Large intestine (tissue), 3 donors: ENCODE data around the gene UGGT1. TPM values are rescaled to one million over a fixed set of nuclear protein-coding genes. Genes with fewer than 3 reads are reported as not detected.
"Not testable (repeated sequence)": the region's sequence is repeated elsewhere in the genome, so short reads cannot be mapped to it uniquely, and the experiment has no call there.

Experiments used
- DNase-seq, 2 donors: peaks; one replicate each; pipeline versions ENCODE4 v3.0.0 to v3.0.0-alpha.2; 2013
- H3K27ac ChIP-seq: one replicate; pipeline ENCODE4 v1.5.1; 2013; ENCODE audit warnings: low read length
- H3K27me3 ChIP-seq: 2 replicates; pipeline ENCODE4 v1.6.1; 2013; ENCODE audit warnings: low read length; ENCODE audit not compliant: control insufficient read depth, insufficient read depth
- H3K36me3 ChIP-seq: 2 replicates; pipeline ENCODE4 v1.6.1; 2013; ENCODE audit warnings: low read length; ENCODE audit not compliant: control insufficient read depth, insufficient read depth
- H3K4me1 ChIP-seq: one replicate; pipeline ENCODE4 v1.6.1; 2013; ENCODE audit warnings: low read length; ENCODE audit not compliant: control insufficient read depth, insufficient read depth
- H3K4me3 ChIP-seq: one replicate; pipeline ENCODE4 v1.5.1; 2013; ENCODE audit warnings: low read length
- H3K9me3 ChIP-seq: one replicate; pipeline ENCODE4 v1.6.1; 2013; ENCODE audit warnings: mild to moderate bottlenecking, low read depth, low read length, moderate library complexity; ENCODE audit not compliant: control insufficient read depth
- WGBS: methylation state at CpG from one replicate; pipeline ENCODE4 v1.1.5; 2013; ENCODE audit warnings: low lambda C conversion rate; ENCODE audit not compliant: insufficient coverage; 5-methylcytosine and 5-hydroxymethylcytosine counted together
- polyA plus RNA-seq: library from polyadenylated mRNA; unstranded; fragments of 120-200 nt; gene quantifications from one replicate; pipeline ENCODE4 v1.2.1, GENCODE V29; 2013

The UGGT1 gene
- polyA plus RNA-seq, 1 donor, result 21.1 TPM

GRCh38 chr2:128208631-128209324 is 117.8 kb downstream of the UGGT1 start:
- peaks cover 17% of the 10 kb centered on the region for H3K9me3 ChIP-seq
- H3K4me1 ChIP-seq, H3K36me3 ChIP-seq, H3K27ac ChIP-seq, H3K27me3 ChIP-seq, DNase-seq, H3K4me3 ChIP-seq: not testable (repeated sequence)
- no CpG with 5 or more reads among the region's 22 CpGs for WGBS

DNA sequence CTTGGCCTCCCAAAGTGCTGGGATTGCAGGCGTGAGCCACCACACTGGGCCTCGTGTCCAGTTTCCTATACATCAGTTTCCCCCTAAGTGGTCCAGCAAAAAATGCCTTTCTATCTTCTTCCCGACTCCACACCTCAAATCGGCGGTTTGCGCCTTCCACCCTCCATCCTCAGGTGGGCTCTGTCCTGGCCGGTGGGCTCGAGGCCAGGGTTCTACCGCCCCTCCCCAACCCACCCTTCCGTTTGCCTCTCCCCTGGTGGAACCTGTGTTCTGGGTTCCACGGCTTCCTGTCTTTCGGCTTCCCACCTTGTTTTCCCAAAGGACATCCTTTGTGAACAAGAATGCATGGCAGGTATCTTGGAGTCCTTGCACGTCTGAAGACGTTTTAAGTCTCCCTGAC is 123.3 kb downstream of the UGGT1 start:
- WGBS, result 97% methylated on average over 5 of the region's 14 CpGs
- Histone ChIP-seq H3K9me3 (peaks cover 2% of the 10 kb centered on the region), H3K36me3 (no peaks in the 10 kb centered on the region), H3K4me1 (no peaks in the 10 kb centered on the region), H3K4me3 (no peak overlapping the region), H3K27me3 (no peaks in the 10 kb centered on the region), H3K27ac (no peak overlapping the region)
- DNase-seq, result no peak

DNA sequence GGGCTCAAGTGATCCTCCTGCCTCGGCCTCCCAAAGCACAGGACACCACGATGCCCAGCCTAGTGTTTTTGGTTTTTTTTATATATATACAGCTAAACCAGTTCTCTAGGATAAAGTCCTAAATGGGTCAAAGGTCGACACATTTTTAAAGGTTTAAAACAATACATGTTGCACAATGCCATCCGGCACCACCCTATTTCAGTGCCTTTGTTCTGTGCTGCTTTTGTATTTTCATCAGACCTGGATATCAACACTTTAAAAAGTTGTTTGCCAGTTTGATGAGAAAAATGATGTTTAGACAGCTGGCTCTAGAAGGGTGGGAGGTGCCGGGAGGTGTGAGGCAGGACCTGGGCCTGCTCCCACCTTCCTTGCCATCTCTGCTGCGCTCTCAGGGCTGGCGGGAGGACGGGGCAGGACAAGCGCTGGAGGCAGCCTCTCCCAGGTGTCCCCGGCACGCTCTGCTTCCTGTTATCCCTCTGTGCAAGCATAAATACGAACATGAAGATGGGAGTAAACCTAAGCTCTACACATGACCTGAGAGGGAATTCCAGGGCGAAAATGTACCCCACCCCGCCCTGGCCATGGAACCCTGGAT is 124.0 kb downstream of the UGGT1 start:
- H3K27ac ChIP-seq, result no peak overlapping the region
- no peaks in the 10 kb centered on the region for H3K4me1 ChIP-seq
- DNase-seq, result no peak
- H3K9me3 ChIP-seq, result no peaks in the 10 kb centered on the region
- WGBS, result no CpG with 5 or more reads among the region's 14 CpGs
- H3K36me3 ChIP-seq, result no peaks in the 10 kb centered on the region
- no peaks in the 10 kb centered on the region for H3K27me3 ChIP-seq
- no peak overlapping the region for H3K4me3 ChIP-seq

- DNase-seq, result no peak
- Histone ChIP-seq H3K9me3 (no peaks in the 10 kb centered on the region), H3K27me3 (no peaks in the 10 kb centered on the region), H3K4me1 (no peaks in the 10 kb centered on the region), H3K4me3 (no peak overlapping the region), H3K27ac (no peak overlapping the region), H3K36me3 (no peaks in the 10 kb centered on the region)
- WGBS, result 100% methylated on average over 1 of the region's 10 CpGs
Observed at GRCh38 chr2:128215897-128216642, 125.1 kb downstream of the UGGT1 start.

GRCh38 chr2:128217671-128218070 is 126.7 kb downstream of the UGGT1 start:
- Histone ChIP-seq H3K27ac (no peak overlapping the region), H3K27me3 (no peaks in the 10 kb centered on the region), H3K36me3 (no peaks in the 10 kb centered on the region), H3K9me3 (no peaks in the 10 kb centered on the region), H3K4me1 (no peaks in the 10 kb centered on the region), H3K4me3 (no peak overlapping the region)
- DNase-seq, result no peak
- 100% methylated on average over 1 of the region's 4 CpGs for WGBS

DNA sequence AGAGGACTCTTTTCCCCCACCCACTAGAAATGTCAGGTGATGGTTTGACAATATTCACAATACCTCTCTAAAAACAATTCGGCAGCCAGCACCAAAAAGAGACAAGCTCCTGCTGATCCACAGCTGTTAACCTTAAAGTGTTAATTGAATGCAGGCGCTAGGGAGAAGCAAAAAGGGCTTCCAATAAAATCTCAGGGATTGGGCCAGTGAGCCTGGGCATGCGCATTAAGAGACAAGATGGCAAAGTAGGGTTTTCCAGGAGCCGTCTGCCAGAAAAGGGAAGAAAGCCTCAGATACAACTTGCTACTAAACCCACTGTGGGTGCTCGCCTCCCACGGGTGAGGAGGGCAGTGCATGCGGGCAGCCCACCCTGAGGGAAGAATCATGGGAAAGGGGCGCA is 128.9 kb downstream of the UGGT1 start:
- no peaks in the 10 kb centered on the region for H3K4me1 ChIP-seq
- no peaks in the 10 kb centered on the region for H3K27me3 ChIP-seq
- H3K27ac ChIP-seq, result no peak overlapping the region
- WGBS, result no CpG with 5 or more reads among the region's 8 CpGs
- no peaks in the 10 kb centered on the region for H3K9me3 ChIP-seq
- DNase-seq, result no peak
- H3K36me3 ChIP-seq, result no peaks in the 10 kb centered on the region
- no peak overlapping the region for H3K4me3 ChIP-seq

- H3K27me3 ChIP-seq, result no peaks in the 10 kb centered on the region
- no peaks in the 10 kb centered on the region for H3K4me1 ChIP-seq
- H3K36me3 ChIP-seq, result no peaks in the 10 kb centered on the region
- no peak for DNase-seq
- no peaks in the 10 kb centered on the region for H3K9me3 ChIP-seq
- WGBS, result no CpG with 5 or more reads among the region's 1 CpG
- H3K27ac ChIP-seq, result no peak overlapping the region
- H3K4me3 ChIP-seq, result no peak overlapping the region
Observed at GRCh38 chr2:128227862-128228261, 136.9 kb downstream of the UGGT1 start.

GRCh38 chr2:128228894-128229293 is 137.9 kb downstream of the UGGT1 start:
- peak in 1 of 2 donors; percentile 52 for DNase-seq
- no peaks in the 10 kb centered on the region for H3K9me3 ChIP-seq
- H3K27me3 ChIP-seq, result no peaks in the 10 kb centered on the region
- no peak overlapping the region for H3K4me3 ChIP-seq
- no peaks in the 10 kb centered on the region for H3K36me3 ChIP-seq
- H3K4me1 ChIP-seq, result no peaks in the 10 kb centered on the region
- no peak overlapping the region for H3K27ac ChIP-seq

GRCh38 chr2:128232965-128233789 is 142.2 kb downstream of the UGGT1 start:
- 0% methylated on average over 1 of the region's 84 CpGs for WGBS
- H3K9me3 ChIP-seq, result no peaks in the 10 kb centered on the region

DNA sequence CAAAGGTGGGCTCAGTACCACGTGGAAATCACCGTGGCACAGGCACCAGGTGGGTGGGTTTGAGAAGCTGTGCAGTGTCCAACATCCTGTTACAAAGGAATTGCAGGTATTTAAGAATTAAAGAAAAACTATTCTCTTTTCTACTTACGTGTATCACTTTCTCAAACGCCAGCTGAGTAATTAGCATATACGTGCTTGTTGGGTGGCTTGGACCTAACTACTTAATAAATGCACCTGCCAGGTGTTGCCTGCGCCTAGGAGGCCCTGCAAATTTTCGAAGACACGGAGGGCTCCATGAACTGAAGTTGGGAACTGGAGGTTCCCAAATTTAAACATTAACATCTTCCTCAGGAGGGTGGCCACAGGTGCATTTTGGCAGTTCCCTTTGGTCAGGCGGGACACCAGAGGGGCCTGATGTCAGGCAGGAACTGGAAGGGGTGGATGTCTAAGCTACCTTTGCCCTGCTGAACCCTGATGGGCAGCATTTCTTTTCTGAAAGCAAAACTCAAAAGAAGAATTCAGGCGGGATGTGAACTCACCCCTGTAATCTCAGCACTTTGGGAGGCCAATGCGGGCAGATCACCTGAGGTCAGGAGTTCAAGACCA is 142.9 kb downstream of the UGGT1 start:
- no peak for DNase-seq
- Histone ChIP-seq H3K36me3 (no peaks in the 10 kb centered on the region), H3K9me3 (no peaks in the 10 kb centered on the region), H3K27me3 (no peaks in the 10 kb centered on the region), H3K27ac (no peak overlapping the region), H3K4me3 (no peak overlapping the region), H3K4me1 (no peaks in the 10 kb centered on the region)
- no CpG with 5 or more reads among the region's 11 CpGs for WGBS

More at GRCh38 chr2:128232965-128233789, 142.2 kb downstream of the UGGT1 start:
- Histone ChIP-seq H3K4me1 (no peaks in the 10 kb centered on the region), H3K27ac (peak overlapping the region; percentile 56), H3K4me3 (peak overlapping the region; percentile 79), H3K36me3 (no peaks in the 10 kb centered on the region), H3K27me3 (no peaks in the 10 kb centered on the region)
- DNase-seq, result peak; percentile 83 to 86
